Trophoblast cell (in vitro differentiated cells and primary cell): ENCODE results near the gene QSOX2.

Experiments used
- DNase-seq, 2 donors: peaks; one replicate each; pipeline ENCODE4 v3.0.0-alpha.2; 2016
- H2AFZ ChIP-seq: 2 replicates; pipeline ENCODE4 v1.6.1; 2013; ENCODE audit warnings: low read length, moderate library complexity, mild to moderate bottlenecking; ENCODE audit not compliant: insufficient read depth, poor library complexity
- H2AK5ac ChIP-seq: 2 replicates; pipeline ENCODE4 v1.6.1; 2013; ENCODE audit warnings: mild to moderate bottlenecking, low read length
- H2BK120ac ChIP-seq: 2 replicates; pipeline ENCODE4 v1.6.1; 2013; ENCODE audit warnings: low read length, mild to moderate bottlenecking, moderate library complexity; ENCODE audit not compliant: insufficient read depth, poor library complexity
- H2BK12ac ChIP-seq: 2 replicates; pipeline ENCODE4 v1.6.1; 2013; ENCODE audit warnings: mild to moderate bottlenecking, low read length, moderate library complexity
- H2BK5ac ChIP-seq: 2 replicates; pipeline ENCODE4 v1.6.1; 2013; ENCODE audit warnings: low read length, low read depth, moderate library complexity, mild to moderate bottlenecking; ENCODE audit not compliant: poor library complexity
- H3K14ac ChIP-seq: 2 replicates; pipeline ENCODE4 v1.6.1; 2013; ENCODE audit warnings: mild to moderate bottlenecking, low read length
- H3K18ac ChIP-seq: 2 replicates; pipeline ENCODE4 v1.6.1; 2013; ENCODE audit warnings: mild to moderate bottlenecking, low read length
- H3K23ac ChIP-seq: 2 replicates; pipeline ENCODE4 v1.6.1; 2013; ENCODE audit warnings: low read length
- H3K27ac ChIP-seq: 2 replicates; pipeline ENCODE4 v1.5.1; 2013; ENCODE audit warnings: low read depth, mild to moderate bottlenecking, inconsistent platforms, low read length, moderate library complexity
- H3K27me3 ChIP-seq: 2 replicates; pipeline ENCODE4 v1.6.1; 2013; ENCODE audit warnings: inconsistent platforms, mild to moderate bottlenecking, low read length, moderate library complexity; ENCODE audit not compliant: insufficient read depth
- H3K36me3 ChIP-seq, 2 experiments: 1 replicate in 1 of 2; 2 replicates in 1 of 2; pipeline ENCODE4 v1.6.1; 2013; ENCODE audit warnings: low read length in 2 of 2, mild to moderate bottlenecking in 2 of 2, moderate library complexity in 1 of 2; ENCODE audit not compliant: insufficient read depth in 2 of 2, control insufficient read depth in 1 of 2
- H3K4ac ChIP-seq: 2 replicates; pipeline ENCODE4 v1.6.1; 2013; ENCODE audit warnings: low read depth, mild to moderate bottlenecking, low read length, moderate library complexity
- H3K4me1 ChIP-seq, 2 experiments: 1 replicate in 1 of 2; 2 replicates in 1 of 2; pipeline ENCODE4 v1.6.1; 2013; ENCODE audit warnings: low read length in 2 of 2, mild to moderate bottlenecking in 2 of 2, moderate library complexity in 1 of 2; ENCODE audit not compliant: insufficient read depth in 2 of 2, control insufficient read depth in 1 of 2
- H3K4me2 ChIP-seq: 2 replicates; pipeline ENCODE4 v1.6.1; 2013; ENCODE audit warnings: inconsistent platforms, mild to moderate bottlenecking, low read length, moderate library complexity
- H3K4me3 ChIP-seq: 2 replicates; pipeline ENCODE4 v1.5.1; 2013; ENCODE audit warnings: mild to moderate bottlenecking, low read depth, low read length, inconsistent platforms
- H3K79me1 ChIP-seq: one replicate; pipeline ENCODE4 v1.6.1; 2013; ENCODE audit warnings: low read length
- H3K79me2 ChIP-seq: 2 replicates; pipeline ENCODE4 v1.6.1; 2013; ENCODE audit warnings: low read length, mild to moderate bottlenecking; ENCODE audit not compliant: control insufficient read depth, insufficient read depth, poor library complexity
- H3K9ac ChIP-seq: 2 replicates; pipeline ENCODE4 v1.6.1; 2013; ENCODE audit warnings: mild to moderate bottlenecking, low read length
- H3K9me3 ChIP-seq: 2 replicates; pipeline ENCODE4 v1.6.1; 2013; ENCODE audit warnings: low read depth, mild to moderate bottlenecking, control low read depth, inconsistent platforms, low read length; ENCODE audit not compliant: insufficient read depth
- H4K12ac ChIP-seq: 2 replicates; pipeline ENCODE4 v1.6.1; 2013; ENCODE audit warnings: low read depth, mild to moderate bottlenecking, low read length, moderate library complexity
- H4K8ac ChIP-seq: 2 replicates; pipeline ENCODE4 v1.6.1; 2013; ENCODE audit warnings: low read depth, mild to moderate bottlenecking, low read length, moderate library complexity
- H4K91ac ChIP-seq: one replicate; pipeline ENCODE4 v1.6.1; 2013; ENCODE audit warnings: low read depth, mild to moderate bottlenecking, low read length, moderate library complexity
- WGBS: extraction: QIAGEN DNeasy Blood & Tissue Kit; methylation state at CpG from one replicate; pipeline ENCODE4 v1.1.7; 2013; ENCODE audit warnings: missing lambda C conversion rate; ENCODE audit not compliant: insufficient read length, insufficient coverage; ENCODE audit errors: extremely low coverage; 5-methylcytosine and 5-hydroxymethylcytosine counted together

The QSOX2 gene

GRCh38 chr9:136178773-136179075 is 66.9 kb downstream of the QSOX2 start:
- Histone ChIP-seq H3K36me3 (no peaks in the 10 kb centered on the region), H2BK120ac (no peak overlapping the region), H3K23ac (no peak overlapping the region), H3K27ac (no peak overlapping the region), H4K12ac (no peak overlapping the region), H3K79me1 (no peaks in the 10 kb centered on the region), H3K4me2 (no peak overlapping the region), H2BK12ac (no peak overlapping the region), H3K9ac (no peak overlapping the region), H3K79me2 (no peaks in the 10 kb centered on the region), H4K8ac (no peak overlapping the region), H3K4me1 (no peaks in the 10 kb centered on the region), H2AK5ac (no peak overlapping the region), H3K4ac (no peak overlapping the region), H2AFZ (no peak overlapping the region), H3K9me3 (peaks cover 2% of the 10 kb centered on the region), H2BK5ac (no peak overlapping the region), H3K4me3 (no peak overlapping the region), H4K91ac (no peak overlapping the region), H3K18ac (no peak overlapping the region), H3K14ac (no peak overlapping the region), H3K27me3 (no peaks in the 10 kb centered on the region)
- no CpG with 5 or more reads among the region's 8 CpGs for WGBS
- DNase-seq, result no peak

- Histone ChIP-seq H2BK120ac (no peak overlapping the region), H2AFZ (no peak overlapping the region), H3K18ac (no peak overlapping the region), H3K36me3 (no peaks in the 10 kb centered on the region), H3K79me1 (no peaks in the 10 kb centered on the region), H3K4me2 (no peak overlapping the region), H3K27me3 (no peaks in the 10 kb centered on the region), H2BK12ac (no peak overlapping the region), H3K4me1 (no peaks in the 10 kb centered on the region), H4K12ac (no peak overlapping the region), H2AK5ac (no peak overlapping the region), H3K14ac (no peak overlapping the region), H3K27ac (no peak overlapping the region), H3K23ac (no peak overlapping the region), H3K9me3 (peaks cover 2% of the 10 kb centered on the region), H3K4ac (no peak overlapping the region), H3K9ac (no peak overlapping the region), H4K91ac (no peak overlapping the region), H3K4me3 (no peak overlapping the region), H3K79me2 (no peaks in the 10 kb centered on the region), H4K8ac (no peak overlapping the region), H2BK5ac (no peak overlapping the region)
- no CpG with 5 or more reads among the region's 21 CpGs for WGBS
- DNase-seq, result no peak
Observed at GRCh38 chr9:136178061-136178772, 67.4 kb downstream of the QSOX2 start.

- no peaks in the 10 kb centered on the region for H3K79me1 ChIP-seq
- H3K4me1 ChIP-seq, result no peaks in the 10 kb centered on the region
- no peak overlapping the region for H4K91ac ChIP-seq
- no peak overlapping the region for H2BK12ac ChIP-seq
- no peaks in the 10 kb centered on the region for H3K79me2 ChIP-seq
- H3K14ac ChIP-seq, result no peak overlapping the region
- no peak overlapping the region for H3K4me3 ChIP-seq
- H2BK5ac ChIP-seq, result no peak overlapping the region
- no peak for DNase-seq
- no peaks in the 10 kb centered on the region for H3K27me3 ChIP-seq
- no CpG with 5 or more reads among the region's 14 CpGs for WGBS
- no peak overlapping the region for H3K9ac ChIP-seq
- no peak overlapping the region for H3K27ac ChIP-seq
- H2BK120ac ChIP-seq, result no peak overlapping the region
- H3K18ac ChIP-seq, result no peak overlapping the region
- H3K9me3 ChIP-seq, result peaks cover 2% of the 10 kb centered on the region
- no peak overlapping the region for H4K12ac ChIP-seq
- no peak overlapping the region for H3K4ac ChIP-seq
- no peak overlapping the region for H2AK5ac ChIP-seq
- H2AFZ ChIP-seq, result no peak overlapping the region
- no peak overlapping the region for H3K4me2 ChIP-seq
- H4K8ac ChIP-seq, result no peak overlapping the region
- H3K23ac ChIP-seq, result no peak overlapping the region
- H3K36me3 ChIP-seq, result no peaks in the 10 kb centered on the region
Observed at GRCh38 chr9:136177224-136177623, 68.4 kb downstream of the QSOX2 start.

- H4K12ac ChIP-seq, result no peak overlapping the region
- H3K9me3 ChIP-seq, result peaks cover 2% of the 10 kb centered on the region
- H2AK5ac ChIP-seq, result no peak overlapping the region
- H3K36me3 ChIP-seq, result no peaks in the 10 kb centered on the region
- no peak overlapping the region for H2BK120ac ChIP-seq
- no peak overlapping the region for H3K23ac ChIP-seq
- no peak overlapping the region for H3K4me2 ChIP-seq
- no peak overlapping the region for H2BK12ac ChIP-seq
- no peaks in the 10 kb centered on the region for H3K79me1 ChIP-seq
- H4K8ac ChIP-seq, result no peak overlapping the region
- no peak overlapping the region for H3K4ac ChIP-seq
- no peak overlapping the region for H2BK5ac ChIP-seq
- no peak overlapping the region for H3K27ac ChIP-seq
- H3K79me2 ChIP-seq, result no peaks in the 10 kb centered on the region
- H3K18ac ChIP-seq, result no peak overlapping the region
- no peak overlapping the region for H3K14ac ChIP-seq
- H2AFZ ChIP-seq, result no peak overlapping the region
- no peak overlapping the region for H3K9ac ChIP-seq
- no CpG with 5 or more reads among the region's 12 CpGs for WGBS
- peaks cover 0 to 2% of the 10 kb centered on the region in 2 experiments for H3K4me1 ChIP-seq
- no peak for DNase-seq
- H4K91ac ChIP-seq, result no peak overlapping the region
- no peak overlapping the region for H3K4me3 ChIP-seq
- no peaks in the 10 kb centered on the region for H3K27me3 ChIP-seq
Observed at GRCh38 chr9:136175616-136176197, 69.9 kb downstream of the QSOX2 start.
